ENCODE measurements around the gene TXLNG.

DNA sequence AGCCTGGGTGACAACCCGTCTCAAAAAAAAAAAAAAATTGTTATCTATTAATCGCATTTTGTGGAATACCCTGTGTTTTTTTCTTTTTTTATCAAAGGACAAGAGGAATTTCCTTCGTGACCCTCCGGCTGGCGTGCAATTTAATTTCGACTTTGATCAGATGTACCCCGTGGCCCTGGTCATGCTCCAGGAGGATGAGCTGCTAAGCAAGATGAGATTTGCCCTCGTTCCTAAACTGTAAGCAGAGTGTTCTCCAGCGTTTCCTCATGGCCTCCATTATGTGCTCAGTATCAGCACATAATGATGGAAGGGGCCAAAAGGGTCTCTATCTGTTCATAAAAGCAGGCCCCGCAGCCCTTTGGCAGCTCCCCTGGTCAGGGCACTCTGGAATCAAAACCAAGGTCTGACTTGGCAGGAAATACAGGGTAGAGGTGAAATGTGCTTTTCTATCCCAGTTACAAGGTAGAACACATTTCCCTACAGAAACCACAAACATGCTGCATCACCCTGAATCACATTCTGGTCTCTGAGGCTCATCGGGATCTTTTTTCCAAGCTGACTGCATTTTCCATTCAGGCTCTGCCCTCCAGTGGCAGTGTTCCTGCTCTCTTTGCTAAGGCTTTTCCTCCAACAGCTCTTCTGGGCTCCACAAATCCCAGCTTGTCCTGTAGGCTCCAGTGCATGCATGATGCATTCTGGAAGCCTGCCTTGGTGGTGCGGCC, 42.5 kb upstream of the TXLNG start:
- TF ChIP-seq, protein P1, sequence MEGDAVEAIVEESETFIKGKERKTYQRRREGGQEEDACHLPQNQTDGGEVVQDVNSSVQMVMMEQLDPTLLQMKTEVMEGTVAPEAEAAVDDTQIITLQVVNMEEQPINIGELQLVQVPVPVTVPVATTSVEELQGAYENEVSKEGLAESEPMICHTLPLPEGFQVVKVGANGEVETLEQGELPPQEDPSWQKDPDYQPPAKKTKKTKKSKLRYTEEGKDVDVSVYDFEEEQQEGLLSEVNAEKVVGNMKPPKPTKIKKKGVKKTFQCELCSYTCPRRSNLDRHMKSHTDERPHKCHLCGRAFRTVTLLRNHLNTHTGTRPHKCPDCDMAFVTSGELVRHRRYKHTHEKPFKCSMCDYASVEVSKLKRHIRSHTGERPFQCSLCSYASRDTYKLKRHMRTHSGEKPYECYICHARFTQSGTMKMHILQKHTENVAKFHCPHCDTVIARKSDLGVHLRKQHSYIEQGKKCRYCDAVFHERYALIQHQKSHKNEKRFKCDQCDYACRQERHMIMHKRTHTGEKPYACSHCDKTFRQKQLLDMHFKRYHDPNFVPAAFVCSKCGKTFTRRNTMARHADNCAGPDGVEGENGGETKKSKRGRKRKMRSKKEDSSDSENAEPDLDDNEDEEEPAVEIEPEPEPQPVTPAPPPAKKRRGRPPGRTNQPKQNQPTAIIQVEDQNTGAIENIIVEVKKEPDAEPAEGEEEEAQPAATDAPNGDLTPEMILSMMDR (IDR thresholded peaks at IDR 0.05): no peak
- TF ChIP-seq EZH2 (IDR thresholded peaks at IDR 0.05): no peak
